ENCODE measurements around the gene HNF1A. TPM values are rescaled to one million over a fixed set of nuclear protein-coding genes. Genes with fewer than 3 reads are reported as not detected.
"Not testable (repeated sequence)": the region's sequence is repeated elsewhere in the genome, so short reads cannot be mapped to it uniquely, and the experiment has no call there.

The HNF1A gene
- total RNA-seq = not detected
- long read RNA-seq, donor 1 = 0 reads
- long read RNA-seq, donor 2 = 0 reads

DNA sequence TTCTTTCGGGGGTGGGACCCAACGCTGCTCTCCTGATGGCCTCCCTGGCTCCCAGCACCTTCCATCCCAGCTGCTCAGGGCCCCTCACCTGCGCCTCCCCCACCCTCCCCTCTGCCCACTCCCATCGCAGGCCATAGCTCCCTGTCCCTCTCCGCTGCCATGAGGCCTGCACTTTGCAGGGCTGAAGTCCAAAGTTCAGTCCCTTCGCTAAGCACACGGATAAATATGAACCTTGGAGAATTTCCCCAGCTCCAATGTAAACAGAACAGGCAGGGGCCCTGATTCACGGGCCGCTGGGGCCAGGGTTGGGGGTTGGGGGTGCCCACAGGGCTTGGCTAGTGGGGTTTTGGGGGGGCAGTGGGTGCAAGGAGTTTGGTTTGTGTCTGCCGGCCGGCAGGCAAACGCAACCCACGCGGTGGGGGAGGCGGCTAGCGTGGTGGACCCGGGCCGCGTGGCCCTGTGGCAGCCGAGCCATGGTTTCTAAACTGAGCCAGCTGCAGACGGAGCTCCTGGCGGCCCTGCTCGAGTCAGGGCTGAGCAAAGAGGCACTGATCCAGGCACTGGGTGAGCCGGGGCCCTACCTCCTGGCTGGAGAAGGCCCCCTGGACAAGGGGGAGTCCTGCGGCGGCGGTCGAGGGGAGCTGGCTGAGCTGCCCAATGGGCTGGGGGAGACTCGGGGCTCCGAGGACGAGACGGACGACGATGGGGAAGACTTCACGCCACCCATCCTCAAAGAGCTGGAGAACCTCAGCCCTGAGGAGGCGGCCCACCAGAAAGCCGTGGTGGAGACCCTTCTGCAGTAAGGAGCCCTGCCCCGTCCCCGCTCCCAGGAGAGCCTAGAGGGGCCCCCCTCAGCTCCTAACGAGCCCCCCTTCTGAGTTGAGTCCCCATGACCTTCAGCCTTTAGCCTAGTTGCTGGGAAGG, at the start of gene HNF1A:
Gene HNF1A (plus strand): TSS at position 248 of the 924 bp plus-strand sequence. CDS start 226 bp downstream, at position 474.
- intact Hi-C loops (cut with DNase I) = loop anchor here (10.0 kb wide), 1 partner anchor 334 kb away; the partner anchor contains the start of gene CABP1 (in 2 of the 2)
- no peak for DNase-seq (ENCODE audit: low spot score)

- DNase-seq (ENCODE audit: low spot score) = no peak
- intact Hi-C loops (cut with DNase I) = no loop called here
These were observed 49.3 kb upstream of the HNF1A start for GRCh38 chr12:120928864-120929652.

DNA sequence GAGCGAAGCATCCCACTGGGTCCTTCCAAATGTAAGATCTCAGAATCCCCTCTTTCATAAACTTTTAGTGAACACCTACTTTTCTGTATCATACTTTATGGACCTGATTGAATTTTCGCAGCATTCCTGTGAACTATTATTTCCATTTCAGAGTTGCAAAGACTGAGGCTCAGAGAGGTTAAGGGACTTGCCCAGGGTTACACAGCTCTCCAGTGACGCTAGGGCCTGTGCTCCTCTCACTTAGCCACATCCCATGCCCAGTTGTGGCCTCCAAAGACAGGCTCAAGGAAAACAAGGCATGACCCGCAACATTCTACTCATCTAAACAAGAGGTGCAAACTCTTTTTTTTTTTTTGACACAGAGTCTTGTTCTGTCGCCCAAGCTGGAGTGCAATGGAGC, 48.3 kb upstream of the HNF1A start:
- DNase-seq (ENCODE audit: low spot score) = no peak
- intact Hi-C loops (cut with DNase I) = no loop called here

GRCh38 chr12:120932058-120932457, 46.3 kb upstream of the HNF1A start:
- intact Hi-C loops (cut with DNase I) = no loop called here
- DNase-seq (ENCODE audit: low spot score) = no peak

GRCh38 chr12:120932956-120933526, 45.3 kb upstream of the HNF1A start:
- intact Hi-C loops (cut with DNase I) = no loop called here
- DNase-seq (ENCODE audit: low spot score) = no peak

DNA sequence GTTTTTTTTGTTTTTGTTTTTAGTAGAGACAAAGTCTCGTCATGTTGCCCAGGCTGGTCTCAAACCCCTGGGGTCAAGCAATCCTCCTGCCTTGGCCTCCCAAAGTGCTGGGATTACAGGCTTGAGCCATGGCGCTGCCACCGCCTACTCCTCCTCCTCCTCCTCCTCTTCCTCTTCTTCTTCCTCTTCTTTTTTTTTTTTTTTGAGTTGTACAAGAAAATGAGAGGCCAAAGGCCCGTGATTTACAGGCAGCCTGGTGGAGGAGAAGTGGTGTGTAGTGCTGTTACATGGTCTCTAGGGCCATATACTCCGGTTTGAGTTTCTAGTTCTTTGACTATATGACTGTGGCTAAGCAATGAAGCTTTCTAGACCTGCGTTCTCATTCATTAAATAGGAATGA, 44.6 kb upstream of the HNF1A start:
- DNase-seq (ENCODE audit: low spot score) = no peak
- intact Hi-C loops (cut with DNase I) = no loop called here

GRCh38 chr12:120936197-120936596, 42.1 kb upstream of the HNF1A start:
- intact Hi-C loops (cut with DNase I) = no loop called here
- DNase-seq (ENCODE audit: low spot score) = no peak

DNA sequence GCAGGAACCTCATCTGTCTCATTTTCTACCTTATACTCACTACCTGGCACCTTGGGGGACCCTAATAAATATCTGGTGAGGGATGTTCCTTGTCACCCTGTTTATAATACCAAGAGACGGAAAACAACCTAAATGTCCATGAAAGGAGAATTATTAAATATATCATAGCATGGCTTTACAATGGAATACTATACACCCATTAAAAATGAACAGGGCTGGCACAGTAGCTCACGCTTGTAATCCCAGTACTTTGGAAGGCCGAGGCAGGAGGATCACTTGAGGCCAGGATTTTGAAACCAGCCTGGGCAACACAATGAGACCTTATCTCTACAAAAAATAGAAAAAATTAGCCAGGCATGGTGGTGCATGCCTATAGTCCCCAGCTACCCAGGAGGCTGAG, 39.8 kb upstream of the HNF1A start:
- no peak for DNase-seq (ENCODE audit: low spot score)
- intact Hi-C loops (cut with DNase I) = no loop called here

- peak; percentile 85 for DNase-seq (ENCODE audit: low spot score)
- intact Hi-C loops (cut with DNase I) = no loop called here
These were observed 38.8 kb upstream of the HNF1A start for GRCh38 chr12:120939523-120939922.

DNA sequence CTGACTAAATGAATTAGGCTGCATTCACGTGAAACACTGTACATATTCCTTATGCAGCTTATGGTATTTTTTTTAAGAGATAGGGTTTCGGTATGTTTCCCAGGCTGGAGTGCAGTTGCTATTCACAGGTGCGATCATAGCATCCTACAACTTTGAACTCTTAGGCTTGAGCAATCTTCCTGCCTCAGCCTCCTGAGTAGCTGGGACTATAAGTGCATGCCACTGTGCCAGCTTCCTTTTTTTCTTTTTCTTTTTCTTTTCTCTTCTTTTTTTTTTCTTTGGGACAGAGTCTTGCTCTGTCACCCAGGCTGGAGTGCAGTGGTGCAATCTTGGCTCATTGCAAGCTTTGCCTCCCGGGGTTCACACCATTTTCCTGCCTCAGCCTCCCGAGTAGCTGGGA, 38.3 kb upstream of the HNF1A start:
- no peak for DNase-seq (ENCODE audit: low spot score)
- intact Hi-C loops (cut with DNase I) = no loop called here

GRCh38 chr12:120940799-120941198, 37.5 kb upstream of the HNF1A start:
- intact Hi-C loops (cut with DNase I) = no loop called here
- no peak for DNase-seq (ENCODE audit: low spot score)

DNA sequence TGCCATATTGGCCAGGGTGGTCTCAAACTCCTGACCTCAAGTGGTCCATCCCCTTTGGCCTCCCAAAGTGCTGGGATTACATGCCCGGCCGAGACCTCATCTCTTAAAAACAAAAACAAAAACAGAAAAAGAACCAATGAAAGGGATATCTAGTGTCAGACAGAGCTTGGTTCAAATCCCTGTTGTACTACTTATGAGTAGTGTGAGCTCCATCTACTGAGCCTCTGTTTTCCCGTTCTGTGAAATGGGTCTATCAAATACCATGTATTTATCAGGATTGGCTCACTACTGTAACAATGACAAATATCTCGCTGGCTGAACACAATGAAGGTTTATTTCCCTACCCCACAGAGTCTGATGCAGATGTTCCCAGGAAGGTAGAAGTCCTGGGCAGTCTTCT, 36.9 kb upstream of the HNF1A start:
- no peak for DNase-seq (ENCODE audit: low spot score)
- intact Hi-C loops (cut with DNase I) = no loop called here

DNA sequence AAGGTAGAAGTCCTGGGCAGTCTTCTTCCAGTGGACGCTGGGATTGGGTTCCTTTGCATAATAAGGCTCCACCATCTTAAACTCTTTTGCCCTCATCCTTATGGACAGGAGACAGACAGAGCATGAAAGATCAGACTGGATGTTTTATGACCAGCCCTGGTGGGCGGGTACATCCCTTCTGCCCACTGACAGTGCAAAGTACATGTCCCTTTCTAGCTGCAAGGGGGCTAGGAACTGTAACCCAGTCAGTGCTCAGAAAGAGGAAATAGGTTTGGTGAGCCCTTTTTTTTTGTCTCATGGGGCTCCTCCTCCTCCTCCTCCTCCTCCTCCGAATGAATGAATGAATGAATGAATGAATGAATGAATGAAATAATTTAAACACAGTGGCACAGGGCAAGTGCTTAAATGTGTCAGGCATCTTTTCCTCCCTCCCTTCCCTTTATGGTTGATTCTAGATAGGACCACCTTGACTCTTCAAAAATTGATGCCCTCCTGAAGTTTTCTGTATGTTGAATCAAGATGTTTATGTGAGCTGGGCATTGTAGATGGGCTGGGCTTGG, 36.4 kb upstream of the HNF1A start:
- intact Hi-C loops (cut with DNase I) = no loop called here
- peak; percentile 12 for DNase-seq (ENCODE audit: low spot score)

GRCh38 chr12:120943482-120943881, 34.9 kb upstream of the HNF1A start:
- intact Hi-C loops (cut with DNase I) = no loop called here
- no peak for DNase-seq (ENCODE audit: low spot score)

- peak; percentile 82 for DNase-seq (ENCODE audit: low spot score)
- intact Hi-C loops (cut with DNase I) = no loop called here
These were observed 33.6 kb upstream of the HNF1A start for GRCh38 chr12:120944645-120945217.

- intact Hi-C loops (cut with DNase I) = not testable (repeated sequence)
- peak; percentile 20 for DNase-seq (ENCODE audit: low spot score)
These were observed 32.8 kb upstream of the HNF1A start for GRCh38 chr12:120945516-120945915.

GRCh38 chr12:120950260-120950799, 28.0 kb upstream of the HNF1A start:
- DNase-seq (ENCODE audit: low spot score); intact Hi-C loops (cut with DNase I): not testable (repeated sequence)

DNA sequence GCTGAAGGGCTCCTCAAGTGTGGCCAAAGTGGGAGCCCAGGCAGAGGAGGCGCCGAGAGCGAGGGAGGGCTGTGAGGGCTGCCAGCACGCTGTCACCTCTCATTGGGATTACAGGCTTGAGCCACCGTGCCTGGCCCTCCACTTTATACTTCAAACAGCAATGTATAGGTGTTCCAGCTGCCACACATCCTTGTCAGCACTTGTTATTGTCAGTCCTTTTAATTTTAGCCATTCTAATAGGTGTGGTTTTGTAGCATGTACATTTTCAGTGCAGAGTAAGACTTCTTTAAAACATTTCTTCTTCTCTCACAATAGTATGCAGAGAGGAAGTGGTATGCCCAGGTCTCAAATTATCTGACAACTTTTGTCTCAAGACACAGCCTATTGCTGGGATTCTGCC, 27.5 kb upstream of the HNF1A start:
- intact Hi-C loops (cut with DNase I) = no loop called here
- no peak for DNase-seq (ENCODE audit: low spot score)

DNA sequence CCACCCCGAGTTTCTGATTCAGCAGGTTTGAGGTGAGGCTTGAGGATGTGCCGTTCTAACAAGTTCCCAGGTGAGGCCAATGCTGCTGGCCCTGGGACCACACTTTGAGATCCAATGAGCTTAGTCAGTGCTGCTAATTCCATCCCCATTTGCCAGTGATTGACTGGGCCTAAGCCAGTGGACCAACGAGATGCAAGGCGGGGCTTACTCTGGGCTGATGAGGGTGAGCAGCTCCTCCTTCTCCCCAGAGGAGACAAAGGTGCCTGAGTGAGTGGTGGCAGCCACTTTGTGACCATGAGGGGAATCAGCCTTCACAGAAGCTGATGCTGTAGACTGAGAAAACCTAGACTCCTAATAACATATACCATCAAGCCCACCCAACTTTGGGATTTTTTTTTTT, 23.1 kb upstream of the HNF1A start:
- intact Hi-C loops (cut with DNase I) = no loop called here
- no peak for DNase-seq (ENCODE audit: low spot score)
